ENCODE measurements around the gene TBC1D22A. TPM values are rescaled to one million over a fixed set of nuclear protein-coding genes. Genes with fewer than 3 reads are reported as not detected.

The TBC1D22A gene
- polyA plus RNA-seq, 1 of the 3 experiments (the other 2 are of a cell fraction) = 16.5 TPM

- DNase-seq = no peak
Observed at GRCh38 chr22:47040486-47041270, 278.2 kb downstream of the TBC1D22A start.

More at GRCh38 chr22:47040486-47041270, 278.2 kb downstream of the TBC1D22A start:
- no peak overlapping the region for H3K9ac ChIP-seq
- no peak overlapping the region for H3K4me2 ChIP-seq
- POLR2A ChIA-PET = no interaction called here
- no peaks in the 10 kb centered on the region for H3K27me3 ChIP-seq (ENCODE audit: insufficient read depth)
- no peaks in the 10 kb centered on the region for H4K20me1 ChIP-seq (ENCODE audit: insufficient read depth)
- no peak overlapping the region for H3K4me3 ChIP-seq (ENCODE audit: low read depth in 2 of 2, low read length in 1 of 2)
- no peaks in the 10 kb centered on the region for H3K9me2 ChIP-seq
- H3K79me2 ChIP-seq (ENCODE audit: insufficient read depth) = no peaks in the 10 kb centered on the region
- H3K36me3 ChIP-seq (replicated peaks in 1 of 2; ENCODE audit: control insufficient read depth in 1 of 2, insufficient read depth in 2 of 2, low read length in 1 of 2) = peaks cover 0 to 2% of the 10 kb centered on the region in 2 experiments
- H3K4me1 ChIP-seq (ENCODE audit: control insufficient read depth in 1 of 2, insufficient read depth in 2 of 2, low read depth in 1 of 2, low read length in 1 of 2) = peaks cover 0 to under 1% of the 10 kb centered on the region in 2 experiments; a peak in 2 of 4 replicates
- no peaks in the 10 kb centered on the region for H3K9me3 ChIP-seq
- no peak for TF ChIP-seq POLR2AphosphoS5 (IDR thresholded peaks at IDR 0.05; ENCODE audit: low read depth, low read length)
- TF ChIP-seq RXRA (IDR thresholded peaks at IDR 0.05; ENCODE audit: borderline replicate concordance, low read depth) = no peak
- no peak for TF ChIP-seq GABPA (IDR thresholded peaks at IDR 0.05; ENCODE audit: low read depth)
- TF ChIP-seq SIN3A (IDR thresholded peaks at IDR 0.05; ENCODE audit: borderline replicate concordance, low read depth, low read length) = no peak
- TF ChIP-seq SMC3 (IDR thresholded peaks at IDR 0.05; ENCODE audit: low read depth, low read length) = no peak
- TF ChIP-seq TAF1 (IDR thresholded peaks at IDR 0.05; ENCODE audit: borderline replicate concordance, low read depth, low read length) = no peak
- TF ChIP-seq MXI1 (IDR thresholded peaks at IDR 0.05; ENCODE audit: low read depth, low read length) = no peak
- TF ChIP-seq PBX3 (IDR thresholded peaks at IDR 0.05) = no peak
- no peak for TF ChIP-seq MEF2A (IDR thresholded peaks at IDR 0.05; ENCODE audit: borderline replicate concordance, low read depth)
- no peak for TF ChIP-seq GATA2 (CRISPR knock-in tag; IDR thresholded peaks at IDR 0.05)
- TF ChIP-seq MAX (IDR thresholded peaks at IDR 0.05; ENCODE audit: low read depth) = no peak
- no peak for TF ChIP-seq TCF12 (IDR thresholded peaks at IDR 0.05)
- TF ChIP-seq NRF1 (IDR thresholded peaks at IDR 0.05; ENCODE audit: low read depth, low read length) = no peak
- no peak for TF ChIP-seq JUND (IDR thresholded peaks at IDR 0.05)
- no peak for TF ChIP-seq FOSL2 (IDR thresholded peaks at IDR 0.05; ENCODE audit: borderline replicate concordance, low read depth)
- no peak for TF ChIP-seq CHD2 (IDR thresholded peaks at IDR 0.05; ENCODE audit: low read length, partially characterized antibody)
- no peak for TF ChIP-seq USF2 (IDR thresholded peaks at IDR 0.05; ENCODE audit: borderline replicate concordance, low read depth, low read length)
- no peak for TF ChIP-seq REST (IDR thresholded peaks at IDR 0.05; ENCODE audit: low read depth, low read length)
- TF ChIP-seq ZBTB33 (IDR thresholded peaks at IDR 0.05; ENCODE audit: borderline replicate concordance, low read depth) = no peak
- H3F3A ChIP-seq (replicated peaks; ENCODE audit: insufficient read depth) = no peaks in the 10 kb centered on the region
- WGBS (ENCODE audit: low lambda C conversion rate) = 85% methylated on average over 25 of the region's 25 CpGs
- H3K27ac ChIP-seq (ENCODE audit: low read depth in 2 of 2, low read length in 1 of 2) = no peak overlapping the region
- CTCF ChIA-PET = no interaction called here
- H2AFZ ChIP-seq (ENCODE audit: low read depth) = no peak overlapping the region
